ENCODE results near the gene TIMP3.
A peak's percentile ranks its signal among the peaks of the same experiment; 100 is the strongest.

The TIMP3 gene

GRCh38 chr22:32785321-32786026, 16.0 kb upstream of the TIMP3 start:
- no peak for DNase-seq (ENCODE audit: low read depth in 1 of 2, low spot score in 1 of 2)

GRCh38 chr22:32786027-32786418, 15.5 kb upstream of the TIMP3 start:
- DNase-seq (ENCODE audit: low read depth in 1 of 2, low spot score in 1 of 2): no peak

- no peak for DNase-seq (ENCODE audit: low read depth in 1 of 2, low spot score in 1 of 2)
Observed at GRCh38 chr22:32788904-32789624, 12.4 kb upstream of the TIMP3 start.

- no peak for DNase-seq (ENCODE audit: low read depth in 1 of 2, low spot score in 1 of 2)
Observed at GRCh38 chr22:32789797-32790620, 11.5 kb upstream of the TIMP3 start.

GRCh38 chr22:32791056-32791455, 10.4 kb upstream of the TIMP3 start:
- no peak for DNase-seq (ENCODE audit: low read depth in 1 of 2, low spot score in 1 of 2)

- DNase-seq (ENCODE audit: low read depth in 1 of 2, low spot score in 1 of 2): no peak
Observed at GRCh38 chr22:32791485-32791884, 10.0 kb upstream of the TIMP3 start.

- DNase-seq (ENCODE audit: low read depth in 1 of 2, low spot score in 1 of 2): no peak
Observed at GRCh38 chr22:32793589-32793988, 7.9 kb upstream of the TIMP3 start.

- no peak for DNase-seq (ENCODE audit: low read depth in 1 of 2, low spot score in 1 of 2)
Observed at GRCh38 chr22:32794449-32795213, 6.9 kb upstream of the TIMP3 start.

- DNase-seq (ENCODE audit: low read depth in 1 of 2, low spot score in 1 of 2): no peak
Observed at GRCh38 chr22:32795214-32795596, 6.3 kb upstream of the TIMP3 start.

GRCh38 chr22:32796865-32797573, 4.5 kb upstream of the TIMP3 start:
- peak in 1 of 2 donors; percentile 3 for DNase-seq (ENCODE audit: low read depth in 1 of 2, low spot score in 1 of 2)

- no peak for DNase-seq (ENCODE audit: low read depth in 1 of 2, low spot score in 1 of 2)
Observed at GRCh38 chr22:32799496-32799895, 2.0 kb upstream of the TIMP3 start.

GRCh38 chr22:32800158-32800882, 1.2 kb upstream of the TIMP3 start:
- DNase-seq (ENCODE audit: low read depth in 1 of 2, low spot score in 1 of 2): no peak

GRCh38 chr22:32800994-32801536, 440 bp upstream of the TIMP3 start:
- no peak for DNase-seq (ENCODE audit: low read depth in 1 of 2, low spot score in 1 of 2)

GRCh38 chr22:32802237-32802765, 796 bp downstream of the TIMP3 start:
- no peak for DNase-seq (ENCODE audit: low read depth in 1 of 2, low spot score in 1 of 2)

- DNase-seq (ENCODE audit: low read depth in 1 of 2, low spot score in 1 of 2): no peak
Observed at GRCh38 chr22:32803020-32803737, 1.7 kb downstream of the TIMP3 start.

GRCh38 chr22:32803738-32804435, 2.4 kb downstream of the TIMP3 start:
- DNase-seq (ENCODE audit: low read depth in 1 of 2, low spot score in 1 of 2): no peak

GRCh38 chr22:32804531-32805360, 3.2 kb downstream of the TIMP3 start:
- DNase-seq (ENCODE audit: low read depth in 1 of 2, low spot score in 1 of 2): no peak
